Measurements from ENCODE around the gene TOP2B. TPM values are rescaled to one million over a fixed set of nuclear protein-coding genes. Genes with fewer than 3 reads are reported as not detected.

Gene TOP2B
- total and polyA plus RNA-seq, 4 donors: 211 to 331 (median 254) TPM

Small RNA genes within 50 kb of the gene (small RNA-seq; reads per million reads assigned to genes)
- gene CRIP1P2 (ENCODE audit: low replicate concordance) (not detected), gene RF01161 (ENCODE audit: low replicate concordance) (not detected), gene RF02271 (ENCODE audit: low replicate concordance) (not detected)

Other genes starting within 250 kb of the TOP2B start
- gene RARB, start 236.6 kb downstream of the TOP2B start, total RNA-seq: 10 to 100 TPM; 42.4 to 43.8 TPM
- gene RARB, start 236.6 kb downstream of the TOP2B start, polyA plus RNA-seq (ENCODE audit: insufficient read length in 2 of 2): 10 to 100 TPM; 11.7 to 15.3 TPM
- gene NGLY1, start 118.5 kb upstream of the TOP2B start, total RNA-seq: 10 to 100 TPM; 41.9 to 50.8 TPM
- gene NGLY1, start 118.5 kb upstream of the TOP2B start, polyA plus RNA-seq (ENCODE audit: insufficient read length in 2 of 2): 10 to 100 TPM; 40.8 to 41.9 TPM
- gene OXSM, start 125.2 kb upstream of the TOP2B start, total RNA-seq: 10 to 100 TPM in 1 of 2 donors, 1 to 10 TPM in 1; 8.4 to 14.3 TPM
- 10 to 100 TPM; 11.7 to 15.9 TPM for gene OXSM, start 125.2 kb upstream of the TOP2B start, polyA plus RNA-seq (ENCODE audit: insufficient read length in 2 of 2)

Measured in spinal cord (tissue), 4 donors.